ENCODE measurements around the gene CAPN13. TPM values are rescaled to one million over a fixed set of nuclear protein-coding genes. Genes with fewer than 3 reads are reported as not detected.

The CAPN13 gene
- total and polyA plus RNA-seq, 7 donors = 0.06 to 0.14 TPM; not detected in 5

- H3K4me1 ChIP-seq = no peaks in the 10 kb centered on the region
- DNase-seq = no peak
- no peak for ATAC-seq
- H3K27me3 ChIP-seq (ENCODE audit: insufficient read depth in 3 of 3, low read length in 2 of 3) = no peaks in the 10 kb centered on the region
- WGBS, 3 donors = 69 to 76% (median 75%) methylated on average over 11 of the region's 11 CpGs
- H3K4me3 ChIP-seq = no peak overlapping the region
- intact Hi-C loops (cut with DNase I) = no loop called here
- no peaks in the 10 kb centered on the region for H3K36me3 ChIP-seq (ENCODE audit: insufficient read depth in 1 of 2, low read depth in 1 of 2)
- H3K9me3 ChIP-seq = no peaks in the 10 kb centered on the region
- no peak overlapping the region for H3K27ac ChIP-seq
- TF ChIP-seq, protein P1, sequence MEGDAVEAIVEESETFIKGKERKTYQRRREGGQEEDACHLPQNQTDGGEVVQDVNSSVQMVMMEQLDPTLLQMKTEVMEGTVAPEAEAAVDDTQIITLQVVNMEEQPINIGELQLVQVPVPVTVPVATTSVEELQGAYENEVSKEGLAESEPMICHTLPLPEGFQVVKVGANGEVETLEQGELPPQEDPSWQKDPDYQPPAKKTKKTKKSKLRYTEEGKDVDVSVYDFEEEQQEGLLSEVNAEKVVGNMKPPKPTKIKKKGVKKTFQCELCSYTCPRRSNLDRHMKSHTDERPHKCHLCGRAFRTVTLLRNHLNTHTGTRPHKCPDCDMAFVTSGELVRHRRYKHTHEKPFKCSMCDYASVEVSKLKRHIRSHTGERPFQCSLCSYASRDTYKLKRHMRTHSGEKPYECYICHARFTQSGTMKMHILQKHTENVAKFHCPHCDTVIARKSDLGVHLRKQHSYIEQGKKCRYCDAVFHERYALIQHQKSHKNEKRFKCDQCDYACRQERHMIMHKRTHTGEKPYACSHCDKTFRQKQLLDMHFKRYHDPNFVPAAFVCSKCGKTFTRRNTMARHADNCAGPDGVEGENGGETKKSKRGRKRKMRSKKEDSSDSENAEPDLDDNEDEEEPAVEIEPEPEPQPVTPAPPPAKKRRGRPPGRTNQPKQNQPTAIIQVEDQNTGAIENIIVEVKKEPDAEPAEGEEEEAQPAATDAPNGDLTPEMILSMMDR (IDR thresholded peaks at IDR 0.05) = no peak
These were observed 36.2 kb downstream of the CAPN13 start for GRCh38 chr2:30770816-30771576.

DNA sequence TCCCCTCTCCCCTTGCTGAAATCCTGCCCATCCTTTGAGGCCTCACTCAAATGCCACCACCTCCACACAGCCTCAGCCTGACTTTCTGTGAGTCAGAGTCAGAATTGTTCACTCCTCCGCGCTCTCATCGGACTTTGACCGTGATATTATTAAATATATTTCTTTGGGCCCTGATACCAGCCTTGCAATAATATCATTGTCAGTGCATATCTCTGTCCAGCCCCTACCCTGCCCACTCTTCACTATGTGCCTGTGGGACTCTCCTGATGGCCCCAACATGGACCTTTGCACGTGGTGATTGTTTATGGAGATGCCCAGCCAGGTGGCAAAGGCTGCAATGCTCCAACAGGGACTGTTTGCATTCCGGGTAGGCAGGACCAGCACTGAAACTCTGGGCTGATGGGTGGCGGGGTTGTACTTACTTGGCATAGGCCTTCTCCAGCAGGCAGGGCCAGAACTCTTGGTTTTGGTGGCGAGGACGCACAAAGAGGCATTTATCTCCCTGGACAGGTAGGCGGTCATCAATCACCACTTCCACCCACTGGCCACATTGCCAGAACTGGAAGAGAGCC, 37.3 kb downstream of the CAPN13 start:
- intact Hi-C loops (cut with DNase I) = no loop called here
- 80 to 86% (median 86%) methylated on average over 10 of the region's 10 CpGs for WGBS, 3 donors
- no peaks in the 10 kb centered on the region for H3K36me3 ChIP-seq (ENCODE audit: insufficient read depth in 1 of 2, low read depth in 1 of 2)
- ATAC-seq (no peak), DNase-seq (no peak)
- TF ChIP-seq, protein P1 (IDR thresholded peaks at IDR 0.05) = no peak
- H3K27ac ChIP-seq = no peak overlapping the region
- H3K9me3 ChIP-seq = no peaks in the 10 kb centered on the region
- no peak overlapping the region for H3K4me3 ChIP-seq
- H3K4me1 ChIP-seq = no peaks in the 10 kb centered on the region
- H3K27me3 ChIP-seq (ENCODE audit: insufficient read depth in 3 of 3, low read length in 2 of 3) = no peaks in the 10 kb centered on the region

- Histone ChIP-seq H3K27me3 (ENCODE audit: insufficient read depth in 3 of 3, low read length in 2 of 3) (no peaks in the 10 kb centered on the region), H3K36me3 (ENCODE audit: insufficient read depth in 1 of 2, low read depth in 1 of 2) (no peaks in the 10 kb centered on the region), H3K4me1 (no peaks in the 10 kb centered on the region), H3K27ac (no peak overlapping the region), H3K9me3 (no peaks in the 10 kb centered on the region), H3K4me3 (no peak overlapping the region)
- 66 to 86% (median 83%) methylated on average over 2 of the region's 2 CpGs for WGBS, 3 donors
- DNase-seq (no peak), ATAC-seq (no peak)
- intact Hi-C loops (cut with DNase I) = no loop called here
- TF ChIP-seq, protein P1 (IDR thresholded peaks at IDR 0.05) = no peak
These were observed 37.8 kb downstream of the CAPN13 start for GRCh38 chr2:30769481-30769780.

GRCh38 chr2:30768708-30769480, 38.4 kb downstream of the CAPN13 start:
- DNase-seq (no peak), ATAC-seq (no peak)
- TF ChIP-seq, protein P1 (IDR thresholded peaks at IDR 0.05) = no peak
- intact Hi-C loops (cut with DNase I) = no loop called here
- no peaks in the 10 kb centered on the region for H3K4me1 ChIP-seq
- H3K4me3 ChIP-seq = no peak overlapping the region
- no peaks in the 10 kb centered on the region for H3K9me3 ChIP-seq
- H3K36me3 ChIP-seq (ENCODE audit: insufficient read depth in 1 of 2, low read depth in 1 of 2) = no peaks in the 10 kb centered on the region
- 70 to 76% (median 73%) methylated on average over 9 of the region's 9 CpGs for WGBS, 3 donors
- no peaks in the 10 kb centered on the region for H3K27me3 ChIP-seq (ENCODE audit: insufficient read depth in 3 of 3, low read length in 2 of 3)
- H3K27ac ChIP-seq = no peak overlapping the region
